CD14-positive monocyte (primary cell): ENCODE measurements around the gene LRP1. TPM values are rescaled to one million over a fixed set of nuclear protein-coding genes. Genes with fewer than 3 reads are reported as not detected.

Experiments used
- DNase-seq, 3 donors: peaks; one replicate each; pipeline ENCODE4 v3.0.0-alpha.2; 2011 to 2022
- H2AFZ ChIP-seq: 2 replicates; pipeline ENCODE4 v1.6.0; 2012; ENCODE audit warnings: mild to moderate bottlenecking, low read depth, low read length, inconsistent platforms; ENCODE audit not compliant: insufficient read depth, poor library complexity, severe bottlenecking
- H3K27ac ChIP-seq, 2 donors: 1 replicate in 1 of 2; 2 replicates in 1 of 2; pipeline ENCODE4 v1.5.1; 2012 to 2013; ENCODE audit warnings: low read length in 2 of 2, control low read depth in 1 of 2, inconsistent platforms in 1 of 2, low read depth in 1 of 2, mild to moderate bottlenecking in 1 of 2
- H3K27me3 ChIP-seq, 2 donors: one replicate each; pipeline versions ENCODE4 v1.6.0 to v1.6.1; 2011 to 2013; ENCODE audit warnings: low read length in 2 of 2; ENCODE audit not compliant: control insufficient read depth in 2 of 2, insufficient read depth in 2 of 2
- H3K36me3 ChIP-seq, 2 donors: replicated peaks in 1 of 2; 1 replicate in 1 of 2; 2 replicates in 1 of 2; pipeline versions ENCODE4 v1.5.1 to v1.6.1; 2012 to 2013; ENCODE audit warnings: low read length in 2 of 2, control low read depth in 1 of 2, inconsistent platforms in 1 of 2, mild to moderate bottlenecking in 1 of 2; ENCODE audit not compliant: insufficient read depth in 2 of 2, control insufficient read depth in 1 of 2
- H3K4me1 ChIP-seq, 2 donors: 1 replicate in 1 of 2; 2 replicates in 1 of 2; pipeline versions ENCODE4 v1.5.1 to v1.6.1; 2012 to 2013; ENCODE audit warnings: low read length in 2 of 2, control low read depth in 1 of 2, inconsistent platforms in 1 of 2, mild to moderate bottlenecking in 1 of 2, moderate library complexity in 1 of 2; ENCODE audit not compliant: insufficient read depth in 2 of 2, control insufficient read depth in 1 of 2
- H3K4me2 ChIP-seq: replicated peaks from 2 replicates; pipeline ENCODE3; 2012; ENCODE audit warnings: low read length, moderate library complexity, mild to moderate bottlenecking; ENCODE audit not compliant: poor library complexity, severe bottlenecking; ENCODE audit errors: extremely low read depth
- H3K4me3 ChIP-seq, 3 experiments: fragments of 200-600 bp in 1 of 3; sonication (generic) in 1 of 3; replicated peaks in 1 of 3; 1 replicate in 2 of 3; 2 replicates in 1 of 3; pipeline ENCODE4 v1.5.1; 2011 to 2013; ENCODE audit warnings: low read length in 3 of 3, mild to moderate bottlenecking in 3 of 3, control low read depth in 2 of 3, low read depth in 2 of 3, inconsistent platforms in 1 of 3, moderate library complexity in 1 of 3
- H3K79me2 ChIP-seq: 2 replicates; pipeline ENCODE4 v1.6.0; 2012; ENCODE audit warnings: mild to moderate bottlenecking, control low read depth, inconsistent platforms, low read length, moderate library complexity; ENCODE audit not compliant: insufficient read depth
- H3K9ac ChIP-seq: 2 replicates; pipeline ENCODE4 v1.6.0; 2017; ENCODE audit warnings: low read length, mild to moderate bottlenecking; ENCODE audit not compliant: insufficient read depth, poor library complexity, severe bottlenecking
- H3K9me3 ChIP-seq, 2 donors: replicated peaks in 1 of 2; 1 replicate in 1 of 2; 2 replicates in 1 of 2; pipeline versions ENCODE4 v1.5.1 to v1.6.1; 2012 to 2013; ENCODE audit warnings: low read length in 2 of 2, control low read depth in 1 of 2; ENCODE audit not compliant: control insufficient read depth in 1 of 2, insufficient read depth in 1 of 2
- H4K20me1 ChIP-seq: 2 replicates; pipeline ENCODE4 v1.6.0; 2012; ENCODE audit warnings: mild to moderate bottlenecking, low read length, control low read depth, moderate library complexity; ENCODE audit not compliant: insufficient read depth
- H3K27ac Mint-ChIP-seq, 7 donors: one replicate each; pipeline ENCODE4 v1.8.0; 2020; ENCODE audit warnings: mild to moderate bottlenecking in 7 of 7, mixed read lengths in 7 of 7, moderate library complexity in 6 of 7, inconsistent platforms in 2 of 7
- H3K27me3 Mint-ChIP-seq, 3 donors: one replicate each; pipeline ENCODE4 v1.8.0; 2021 to 2022; ENCODE audit warnings: low read depth in 3 of 3, mild to moderate bottlenecking in 3 of 3, mixed read lengths in 3 of 3, moderate library complexity in 3 of 3, inconsistent platforms in 1 of 3
- H3K36me3 Mint-ChIP-seq, 2 donors: one replicate each; pipeline ENCODE4 v1.8.0; 2020; ENCODE audit warnings: mixed read lengths in 2 of 2, inconsistent platforms in 1 of 2, mild to moderate bottlenecking in 1 of 2
- H3K4me1 Mint-ChIP-seq: one replicate; pipeline ENCODE4 v1.8.0; 2020; ENCODE audit warnings: mild to moderate bottlenecking, mixed read lengths
- H3K4me3 Mint-ChIP-seq, 2 donors: one replicate each; pipeline ENCODE4 v1.8.0; 2020; ENCODE audit warnings: mild to moderate bottlenecking in 2 of 2, mixed read lengths in 2 of 2, moderate library complexity in 1 of 2
- H3K9me3 Mint-ChIP-seq, 7 donors: one replicate each; pipeline ENCODE4 v1.8.0; 2020 to 2022; ENCODE audit warnings: mixed read lengths in 7 of 7, mild to moderate bottlenecking in 6 of 7, moderate library complexity in 6 of 7, inconsistent platforms in 2 of 7
- CTCF ChIP-seq: fragments of 200-600 bp; IDR thresholded peaks from one replicate; pipeline ENCODE4 v1.8.0; 2022; ENCODE audit warnings: antibody characterized with exemption, mild to moderate bottlenecking
- WGBS: methylation state at CpG from one replicate; pipeline ENCODE4 v1.1.5; 2013; ENCODE audit warnings: missing lambda C conversion rate; ENCODE audit not compliant: insufficient coverage; 5-methylcytosine and 5-hydroxymethylcytosine counted together
- intact Hi-C, 2 donors: fragments of 100-400 bp; cut with micrococcal nuclease; formaldehyde crosslinking; loops; one replicate each; pipeline versions ENCODE4 v1.15.0 to v1.15.1; 2023
- polyA plus RNA-seq, 3 donors: library from polyadenylated mRNA; depleted of rRNA in 1 of 3; unstranded in 2 of 3; stranded (reverse) in 1 of 3; fragments of 300-500 nt in 2 of 3; fragments of >200 nt in 1 of 3; fragmentation: Illumina TruSeq in 2 of 3; gene quantifications; 1 replicate in 2 of 3; 2 replicates in 1 of 3; pipeline ENCODE4 v1.2.3, GENCODE V29; 2012 to 2021

The LRP1 gene
- polyA plus RNA-seq, 3 donors: 5.5 to 246 (median 10.5) TPM

- H3K27me3 Mint-ChIP-seq: peaks cover 78 to 93% (median 90%) of the 10 kb centered on the region in 3 donors
- 14% methylated on average over 24 of the region's 30 CpGs for WGBS
- H4K20me1 ChIP-seq: peaks cover 4% of the 10 kb centered on the region
- H2AFZ ChIP-seq: no peak overlapping the region
- DNase-seq: no peak
- H3K27ac Mint-ChIP-seq: no peak overlapping the region
- H3K9ac ChIP-seq: no peak overlapping the region
- H3K79me2 ChIP-seq: no peaks in the 10 kb centered on the region
- peaks cover 0 to 47% of the 10 kb centered on the region in 2 donors for H3K9me3 ChIP-seq
- TF ChIP-seq CTCF: no peak
- no peak overlapping the region for H3K27ac ChIP-seq
- H3K9me3 Mint-ChIP-seq: peaks cover 0 to 40% (median 14%) of the 10 kb centered on the region in 7 donors
- H3K36me3 Mint-ChIP-seq: peaks cover 6 to 29% of the 10 kb centered on the region in 2 donors
- H3K4me1 ChIP-seq: peaks cover 26 to 36% of the 10 kb centered on the region in 2 donors
- no peaks in the 10 kb centered on the region for H3K36me3 ChIP-seq
- peak overlapping the region in 1 of 3 experiments; percentile 52 for H3K4me3 ChIP-seq
- intact Hi-C loops: loop anchor here in 1 of 2 donors (2.0 kb wide), 1 partner anchor 14 kb away; no protein-coding TSS in a partner anchor
- peaks cover 46% of the 10 kb centered on the region for H3K4me1 Mint-ChIP-seq
- H3K4me3 Mint-ChIP-seq: peak overlapping the region in 1 of 2 donors; percentile 88
- peaks cover 75 to 86% of the 10 kb centered on the region in 2 donors for H3K27me3 ChIP-seq
- H3K4me2 ChIP-seq: peak overlapping the region; percentile 67
These were observed 96.1 kb downstream of the LRP1 start for GRCh38 chr12:57224278-57224972.

- TF ChIP-seq CTCF: peak; percentile 88
- 3% methylated on average over 61 of the region's 61 CpGs for WGBS
These were observed 96.8 kb downstream of the LRP1 start for GRCh38 chr12:57224973-57225679.

More at GRCh38 chr12:57224973-57225679, 96.8 kb downstream of the LRP1 start:
- no peak overlapping the region for H3K27ac ChIP-seq
- H3K9me3 ChIP-seq: peaks cover 0 to 42% of the 10 kb centered on the region in 2 donors
- H3K36me3 ChIP-seq: no peaks in the 10 kb centered on the region
- no peak overlapping the region for H3K27ac Mint-ChIP-seq
- no peak overlapping the region for H2AFZ ChIP-seq
- H3K4me1 Mint-ChIP-seq: peaks cover 52% of the 10 kb centered on the region
- H3K27me3 ChIP-seq: peaks cover 69 to 79% of the 10 kb centered on the region in 2 donors
- peaks cover 6 to 27% of the 10 kb centered on the region in 2 donors for H3K36me3 Mint-ChIP-seq
- peaks cover 33 to 43% of the 10 kb centered on the region in 2 donors for H3K4me1 ChIP-seq
- H3K4me3 Mint-ChIP-seq: peak overlapping the region; percentile 58 to 89
- H4K20me1 ChIP-seq: peaks cover 4% of the 10 kb centered on the region
- H3K27me3 Mint-ChIP-seq: peaks cover 73 to 87% (median 86%) of the 10 kb centered on the region in 3 donors
- peaks cover 0 to 40% (median 14%) of the 10 kb centered on the region in 7 donors for H3K9me3 Mint-ChIP-seq
- no peak overlapping the region for H3K9ac ChIP-seq
- H3K4me3 ChIP-seq: peak overlapping the region in 1 of 3 experiments; percentile 52
- peak; percentile 70 to 77 (median 74) for DNase-seq
- H3K4me2 ChIP-seq: peak overlapping the region; percentile 67
- H3K79me2 ChIP-seq: peaks cover 6% of the 10 kb centered on the region
- intact Hi-C loops: loop anchor here in 1 of 2 donors (2.0 kb wide), 1 partner anchor 14 kb away; no protein-coding TSS in a partner anchor
